ENCODE data around the gene NPIPB2. TPM values are rescaled to one million over a fixed set of nuclear protein-coding genes. Genes with fewer than 3 reads are reported as not detected.
"Not testable (repeated sequence)": the region's sequence is repeated elsewhere in the genome, so short reads cannot be mapped to it uniquely, and the experiment has no call there.

Gene NPIPB2
- 11.0 and 13.0 TPM in 2 replicates for total RNA-seq

DNA sequence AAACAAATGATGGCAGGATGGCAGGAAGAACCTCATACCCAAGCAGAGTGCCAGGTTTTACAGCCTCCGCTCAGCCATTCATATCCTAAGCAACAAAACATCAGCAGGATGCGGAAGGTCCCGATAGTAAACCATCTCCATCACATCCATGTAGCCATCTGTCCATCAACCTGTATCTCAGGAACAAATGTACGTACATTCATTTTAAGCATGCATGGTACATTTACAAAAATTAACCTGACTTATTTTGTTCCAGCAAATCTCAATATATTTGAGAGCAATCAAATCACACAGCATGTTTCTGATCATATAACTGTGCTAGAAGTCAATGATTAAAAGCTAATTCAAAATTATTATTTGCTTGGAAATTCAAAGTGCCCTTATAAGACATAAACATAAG lies at the start of gene NPIPB2:
NPIPB2 (minus strand) TSS at position 101 of the 400 bp plus-strand sequence; CDS start at position 101, 0 bp downstream.
- intact Hi-C loops (cut with micrococcal nuclease) = not testable (repeated sequence)

- intact Hi-C loops (cut with micrococcal nuclease) = no loop called here
Observed at GRCh38 chr16:11990702-11991390, 49.0 kb upstream of the NPIPB2 start.

DNA sequence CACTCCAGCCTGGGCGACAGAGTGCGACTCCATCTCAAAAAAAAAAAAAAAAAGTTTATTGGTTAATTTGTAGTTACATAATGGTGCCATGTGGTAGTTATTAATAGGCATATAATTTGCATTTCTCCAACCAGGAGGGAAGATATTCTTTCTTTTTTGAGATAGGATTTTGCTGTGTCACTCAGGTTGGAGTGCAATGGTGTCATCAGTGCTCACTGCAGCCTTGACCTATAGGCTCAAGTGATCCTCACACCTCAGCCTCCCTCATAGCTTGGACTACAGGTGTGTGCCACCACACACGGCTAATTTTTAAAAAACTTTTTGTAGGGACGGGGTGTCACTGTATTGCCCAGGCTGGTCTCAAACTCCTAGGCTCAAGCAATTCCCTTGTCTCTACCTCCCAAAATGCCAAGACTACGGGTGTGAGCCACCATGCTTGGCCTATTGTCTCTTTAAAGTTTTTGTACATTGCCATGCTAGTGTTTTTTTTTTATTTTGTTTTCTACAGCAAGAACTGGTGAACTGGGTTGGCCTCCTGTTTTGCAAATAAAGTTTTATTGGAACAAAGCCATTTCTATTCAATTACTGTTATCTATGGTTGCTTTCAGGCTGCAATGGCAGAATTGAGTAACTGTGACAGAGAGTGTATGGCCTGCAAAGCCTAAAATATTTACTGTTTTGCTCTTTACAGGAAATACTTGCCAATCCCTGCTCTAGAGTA lies 46.6 kb upstream of the NPIPB2 start:
- intact Hi-C loops (cut with micrococcal nuclease) = no loop called here

- intact Hi-C loops (cut with micrococcal nuclease) = no loop called here
Observed at GRCh38 chr16:11986521-11987057, 44.7 kb upstream of the NPIPB2 start.

DNA sequence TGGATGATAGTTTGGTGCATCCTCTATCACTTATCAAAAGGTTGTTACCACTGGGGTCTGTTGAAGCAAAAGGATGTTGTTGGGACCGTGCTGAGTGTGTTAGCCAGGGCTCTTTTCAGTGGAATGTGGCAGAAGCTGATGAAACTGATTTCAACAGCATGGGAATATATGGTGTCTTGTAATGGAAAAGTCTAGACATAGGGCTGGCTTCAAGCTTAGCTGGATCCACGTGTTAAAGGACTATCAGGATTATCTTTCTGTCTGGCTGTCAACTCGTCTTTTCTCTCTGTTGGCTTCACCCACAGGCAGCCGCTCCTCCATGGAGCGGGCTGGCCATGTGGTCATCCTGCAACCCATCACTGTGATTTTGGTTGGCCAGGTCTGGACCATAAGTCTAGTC lies 43.4 kb upstream of the NPIPB2 start:
- intact Hi-C loops (cut with micrococcal nuclease) = no loop called here

DNA sequence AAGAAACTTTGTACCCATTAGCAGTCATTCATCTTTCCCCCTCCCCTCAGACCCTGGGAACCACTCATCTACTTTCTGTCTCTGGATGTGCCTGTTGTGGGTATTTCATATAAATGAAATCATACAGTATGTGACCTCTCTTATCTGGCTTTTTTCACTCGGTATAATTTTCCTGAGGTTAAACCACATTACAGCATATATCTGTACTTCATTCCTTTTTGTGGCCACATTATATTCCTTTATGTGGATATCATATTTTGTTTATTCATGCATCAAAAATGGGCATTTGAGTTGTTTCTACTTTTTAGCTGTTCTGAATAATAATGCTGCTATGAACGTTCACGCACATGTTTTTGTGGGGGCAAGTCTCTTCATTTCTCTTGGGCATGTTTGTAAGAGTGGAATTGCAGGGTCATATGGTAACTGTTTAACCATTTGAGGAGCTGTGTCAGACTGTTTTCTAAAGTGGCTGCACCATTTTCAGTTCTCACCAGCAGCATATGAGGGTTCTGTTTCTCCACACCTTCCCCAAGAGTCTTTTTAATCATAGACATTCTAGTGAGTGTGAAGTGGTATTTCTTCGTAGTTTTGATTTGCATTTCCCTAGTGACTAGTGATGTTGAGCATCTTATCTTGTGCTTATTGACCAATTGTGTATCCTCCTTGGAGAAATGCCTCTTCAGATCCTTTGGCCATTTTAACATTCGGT lies 38.4 kb upstream of the NPIPB2 start:
- intact Hi-C loops (cut with micrococcal nuclease) = no loop called here

DNA sequence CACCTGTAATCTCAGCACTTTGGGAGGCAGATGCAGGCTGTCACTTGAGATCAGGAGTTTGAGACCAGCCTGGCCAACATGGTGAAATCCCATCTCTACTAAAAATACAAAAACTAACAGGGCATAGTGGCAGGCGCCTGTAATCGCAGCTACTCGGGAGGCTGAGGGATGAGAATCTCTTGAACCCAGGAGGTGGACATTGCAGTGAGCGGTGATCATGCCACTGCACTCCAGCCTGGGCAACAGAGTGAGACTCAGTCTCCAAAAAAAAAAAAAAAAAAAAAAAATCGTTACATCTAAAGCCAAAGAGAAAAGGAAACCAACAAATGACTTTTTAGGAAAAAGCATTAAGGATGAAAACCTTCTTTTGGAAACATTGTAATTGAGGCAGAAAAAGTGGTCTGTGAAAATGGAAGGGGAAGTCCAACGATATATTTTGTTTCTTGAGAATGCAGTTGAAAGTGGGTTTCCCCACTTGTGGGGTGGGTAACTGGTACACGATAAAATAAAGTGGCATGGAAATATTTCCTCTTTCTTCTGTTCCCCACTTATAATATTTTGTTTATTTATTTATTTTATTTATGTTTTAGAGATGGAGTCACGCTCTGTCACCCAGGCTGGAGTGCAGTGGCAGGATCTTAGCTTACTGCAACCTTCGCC lies 37.3 kb upstream of the NPIPB2 start:
- intact Hi-C loops (cut with micrococcal nuclease) = loop anchor here (5.0 to 10.0 kb wide), 2 partner anchors 556 to 1237 kb away; partner anchors contain the start of gene NUBP1

GRCh38 chr16:11978080-11978479 lies 36.2 kb upstream of the NPIPB2 start:
- intact Hi-C loops (cut with micrococcal nuclease) = loop anchor here (5.0 to 10.0 kb wide), 2 partner anchors 557 to 1236 kb away; partner anchors contain the start of gene NUBP1

- intact Hi-C loops (cut with micrococcal nuclease) = loop anchor here (2.0 to 10.0 kb wide), 3 partner anchors 127 to 1235 kb away; partner anchors contain the start of genes NUBP1 and RSL1D1
Observed at GRCh38 chr16:11977376-11978041, 35.7 kb upstream of the NPIPB2 start.

DNA sequence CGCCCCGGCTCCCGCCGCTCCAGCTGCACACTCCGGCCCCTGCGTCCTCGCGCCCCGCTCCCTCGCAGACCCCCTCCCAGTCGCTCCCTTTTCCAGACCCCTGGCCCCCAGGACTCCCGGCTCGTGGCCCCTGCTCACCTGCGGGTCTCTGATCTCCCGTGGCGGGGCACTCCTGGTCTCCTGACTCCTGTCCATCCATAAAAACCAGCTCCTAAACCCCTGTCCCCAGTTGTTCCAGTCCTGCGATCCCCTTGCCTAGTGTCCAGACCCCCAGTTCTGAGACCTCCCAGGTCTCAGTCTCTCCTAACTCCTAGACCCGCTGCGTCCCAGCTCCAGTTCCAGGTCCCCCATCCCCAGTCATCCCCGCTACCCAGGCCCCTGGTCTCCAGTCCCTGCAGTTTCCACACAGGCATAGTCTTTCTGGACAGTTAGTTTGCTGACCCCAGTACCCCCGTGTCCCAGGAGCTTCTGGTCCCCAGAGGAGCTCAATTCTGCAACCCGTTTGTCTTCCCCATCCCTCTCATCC lies 35.1 kb upstream of the NPIPB2 start:
- intact Hi-C loops (cut with micrococcal nuclease) = loop anchor here (1.0 to 10.0 kb wide), 7 partner anchors 63 to 1235 kb away; partner anchors contain the start of genes DEXI, NUBP1 and RSL1D1

- intact Hi-C loops (cut with micrococcal nuclease) = loop anchor here (10.0 kb wide), 1 partner anchor 562 kb away; no protein-coding TSS in a partner anchor
Observed at GRCh38 chr16:11973070-11973469, 31.2 kb upstream of the NPIPB2 start.

- intact Hi-C loops (cut with micrococcal nuclease) = loop anchor here (1.0 to 10.0 kb wide), 2 partner anchors 96 to 563 kb away; no protein-coding TSS in a partner anchor
Observed at GRCh38 chr16:11972128-11972527, 30.3 kb upstream of the NPIPB2 start.

- intact Hi-C loops (cut with micrococcal nuclease) = loop anchor here (10.0 kb wide), 1 partner anchor 565 kb away; no protein-coding TSS in a partner anchor
Observed at GRCh38 chr16:11970292-11970691, 28.4 kb upstream of the NPIPB2 start.

GRCh38 chr16:11968577-11968976 lies 26.7 kb upstream of the NPIPB2 start:
- intact Hi-C loops (cut with micrococcal nuclease) = no loop called here

GRCh38 chr16:11967195-11967911 lies 25.5 kb upstream of the NPIPB2 start:
- intact Hi-C loops (cut with micrococcal nuclease) = no loop called here

- intact Hi-C loops (cut with micrococcal nuclease) = no loop called here
Observed at GRCh38 chr16:11966173-11966572, 24.3 kb upstream of the NPIPB2 start.

- intact Hi-C loops (cut with micrococcal nuclease) = no loop called here
Observed at GRCh38 chr16:11964761-11965551, 23.1 kb upstream of the NPIPB2 start, which contains the start of gene TNFRSF17. TSS of gene TNFRSF17 (plus strand) at chr16:11965210. CDS start at chr16:11965325, 115 bp downstream.

DNA sequence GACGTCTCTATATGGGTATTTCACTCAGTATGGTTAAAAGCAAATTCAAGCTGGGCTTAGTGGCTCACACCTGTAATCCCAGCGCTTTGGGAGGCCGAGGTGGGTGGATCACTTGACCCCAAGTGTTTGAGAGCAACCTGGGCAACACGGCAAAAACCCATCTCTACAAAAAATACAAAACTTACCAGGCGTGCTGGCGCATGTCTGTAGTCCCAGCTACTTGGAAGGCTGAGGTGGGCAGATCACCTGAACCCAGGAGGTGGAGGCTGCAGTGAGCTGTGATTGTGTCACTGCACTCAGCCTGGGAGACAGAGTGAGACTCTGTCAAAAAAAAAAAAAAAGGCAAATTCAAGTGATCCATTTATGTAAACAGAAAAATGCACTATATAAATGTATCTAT lies 21.9 kb upstream of the NPIPB2 start:
- intact Hi-C loops (cut with micrococcal nuclease) = no loop called here
